ENCODE results near the gene DIP2C.

The DIP2C gene

GRCh38 chr10:389836-390448 is 299.5 kb downstream of the DIP2C start:
- DNase-seq (ENCODE audit: low spot score) = no peak

GRCh38 chr10:389261-389790 is 300.1 kb downstream of the DIP2C start:
- no peak for DNase-seq (ENCODE audit: low spot score)

DNA sequence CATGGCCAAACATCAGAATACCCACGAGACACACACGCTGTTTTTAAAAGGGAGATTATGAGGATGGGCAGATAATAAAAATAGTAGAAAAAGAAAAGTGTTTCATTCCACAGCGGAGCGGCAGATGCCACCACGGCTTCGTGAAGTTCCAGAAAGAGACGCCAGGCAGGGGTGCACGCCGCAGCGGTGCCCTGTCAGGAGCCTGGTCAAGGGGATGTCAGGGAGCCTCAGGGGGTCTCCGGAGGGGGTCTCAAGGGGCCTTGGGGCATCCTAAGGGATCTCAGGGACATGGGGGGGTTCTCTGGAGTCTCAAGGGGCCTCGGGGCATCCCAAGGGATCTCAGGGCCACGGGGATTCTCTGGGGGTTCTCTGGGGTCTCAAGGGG is 300.8 kb downstream of the DIP2C start:
- DNase-seq (ENCODE audit: low spot score) = no peak

GRCh38 chr10:387909-388660 is 301.4 kb downstream of the DIP2C start:
- no peak for DNase-seq (ENCODE audit: low spot score)

DNA sequence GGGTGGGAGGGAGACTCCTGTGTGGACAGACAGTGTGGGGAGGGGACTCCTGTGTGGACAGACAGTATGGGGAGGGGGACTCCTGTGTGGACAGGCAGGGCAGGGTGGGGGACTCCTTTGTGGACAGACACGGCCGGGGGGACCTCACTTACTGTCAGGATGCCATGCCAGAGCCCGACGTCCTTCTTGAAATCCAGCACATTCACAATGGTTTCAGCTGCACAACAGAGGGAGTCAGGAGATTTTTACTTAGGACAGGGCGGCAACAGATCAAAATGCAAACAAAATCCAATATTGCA is 301.9 kb downstream of the DIP2C start:
- no peak for DNase-seq (ENCODE audit: low spot score)

- DNase-seq (ENCODE audit: low spot score) = no peak
Observed at GRCh38 chr10:386771-387592, 302.5 kb downstream of the DIP2C start.

DNA sequence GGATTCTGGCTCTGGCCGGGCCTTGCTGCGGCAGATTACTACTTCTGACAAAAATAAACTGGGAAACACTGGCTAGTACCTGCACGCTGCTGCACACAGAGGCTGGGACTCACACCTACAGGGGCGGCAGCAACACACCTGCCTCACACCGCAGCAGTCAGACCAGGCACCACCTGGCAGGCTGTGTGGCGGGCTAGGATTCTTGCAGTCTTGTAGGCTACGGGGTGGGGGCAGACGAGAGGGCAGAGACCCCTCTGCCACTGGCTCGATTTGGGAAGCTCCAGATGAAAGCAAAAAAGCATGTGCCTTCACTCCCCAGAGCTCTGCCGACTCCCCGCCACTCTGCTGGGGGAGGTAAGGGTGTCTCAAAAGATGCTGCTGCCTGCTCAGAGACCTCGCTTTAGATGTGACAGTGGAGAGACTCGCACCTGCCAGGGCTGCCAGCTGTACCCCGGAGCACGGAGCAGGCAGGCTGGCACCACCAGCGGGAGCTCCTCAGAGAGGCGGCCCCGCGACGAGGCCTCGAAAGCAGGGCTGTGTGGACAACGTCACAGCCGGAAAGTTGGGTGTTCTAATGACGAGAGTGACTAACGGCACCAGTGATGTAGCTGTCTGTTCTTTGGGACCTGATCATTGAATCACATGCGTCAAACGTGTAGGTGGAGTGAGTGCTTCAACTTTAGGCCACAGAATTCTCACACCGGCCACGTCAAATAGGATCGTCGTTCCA is 303.7 kb downstream of the DIP2C start:
- no peak for DNase-seq (ENCODE audit: low spot score)

GRCh38 chr10:384538-385305 is 304.7 kb downstream of the DIP2C start:
- DNase-seq (ENCODE audit: low spot score) = no peak

DNA sequence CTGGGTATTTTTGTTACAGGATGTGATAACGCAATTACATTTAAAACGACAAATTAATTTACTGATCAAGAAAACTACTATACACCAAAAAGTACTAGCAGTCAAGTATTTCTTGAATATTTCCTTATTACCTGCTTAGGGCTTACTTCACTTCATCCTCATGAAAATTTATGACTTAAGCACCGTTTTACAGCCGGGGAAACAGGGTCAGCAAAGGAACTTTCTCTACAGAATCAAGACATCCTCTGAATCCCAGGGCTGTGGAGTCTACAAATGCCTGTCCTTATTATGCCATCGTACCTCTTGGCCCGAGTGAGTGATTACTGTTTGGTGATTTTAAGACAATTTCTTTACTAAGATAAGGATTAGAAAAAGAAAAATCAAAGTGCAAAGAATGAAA is 305.9 kb downstream of the DIP2C start:
- DNase-seq (ENCODE audit: low spot score) = no peak

- DNase-seq (ENCODE audit: low spot score) = no peak
Observed at GRCh38 chr10:381805-382204, 307.7 kb downstream of the DIP2C start.

- DNase-seq (ENCODE audit: low spot score) = no peak
Observed at GRCh38 chr10:381346-381745, 308.1 kb downstream of the DIP2C start.

- DNase-seq (ENCODE audit: low spot score) = no peak
Observed at GRCh38 chr10:380313-380940, 309.0 kb downstream of the DIP2C start.

- DNase-seq (ENCODE audit: low spot score) = no peak
Observed at GRCh38 chr10:378930-379704, 310.4 kb downstream of the DIP2C start.

- no peak for DNase-seq (ENCODE audit: low spot score)
Observed at GRCh38 chr10:378230-378929, 311.1 kb downstream of the DIP2C start.

DNA sequence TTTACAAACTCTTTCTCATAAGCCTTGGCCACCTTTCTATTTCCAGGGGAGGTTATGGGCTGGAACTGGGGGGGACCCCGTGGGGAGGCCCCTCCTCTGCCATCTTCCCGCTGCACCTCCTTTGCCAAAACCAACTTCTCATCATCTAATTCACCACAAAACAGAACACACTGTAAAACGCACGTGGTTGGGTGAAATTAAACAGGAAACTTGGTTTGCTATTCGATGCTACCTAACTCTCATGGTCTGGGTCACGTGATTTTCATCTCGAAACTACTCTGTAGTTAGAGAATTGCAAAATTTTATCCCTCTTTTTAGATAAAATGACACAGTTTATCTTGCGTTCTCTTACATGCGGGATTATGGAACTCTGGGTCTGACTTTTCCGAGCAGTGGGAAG is 312.2 kb downstream of the DIP2C start:
- no peak for DNase-seq (ENCODE audit: low spot score)

GRCh38 chr10:375815-376505 is 313.5 kb downstream of the DIP2C start:
- no peak for DNase-seq (ENCODE audit: low spot score)

DNA sequence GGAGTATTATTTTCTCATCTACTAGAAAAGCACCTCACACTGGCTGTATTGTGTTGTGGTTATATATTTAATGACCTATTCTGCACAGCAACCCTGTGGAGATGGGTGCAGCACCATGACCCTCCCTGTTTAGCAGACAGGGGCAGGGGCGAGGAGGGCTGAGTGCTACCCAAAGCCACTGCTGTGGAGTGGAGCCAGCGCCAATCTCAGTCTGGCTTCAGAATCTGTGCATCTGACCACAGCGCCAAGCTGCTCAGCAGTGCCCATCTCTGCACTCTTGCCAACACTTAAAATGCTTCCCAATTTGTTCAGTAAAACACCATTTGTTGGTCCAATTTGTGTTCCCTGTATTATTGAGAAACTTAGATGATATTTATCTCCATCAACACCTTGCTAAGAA is 315.1 kb downstream of the DIP2C start:
- DNase-seq (ENCODE audit: low spot score) = no peak

- DNase-seq (ENCODE audit: low spot score) = no peak
Observed at GRCh38 chr10:373526-374309, 315.8 kb downstream of the DIP2C start.

Data from germinal center (tissue), 1 donor.